HG03565 (cell line): ENCODE data around the gene NYAP2.

Experiments
- ATAC-seq: cut with Tn5 transposase; IDR thresholded peaks from one replicate; pipeline ENCODE4 v1.9.1; 2021; ENCODE audit warnings: mild to moderate bottlenecking, moderate library complexity; ENCODE audit not compliant: unreplicated experiment

NYAP2 gene

DNA sequence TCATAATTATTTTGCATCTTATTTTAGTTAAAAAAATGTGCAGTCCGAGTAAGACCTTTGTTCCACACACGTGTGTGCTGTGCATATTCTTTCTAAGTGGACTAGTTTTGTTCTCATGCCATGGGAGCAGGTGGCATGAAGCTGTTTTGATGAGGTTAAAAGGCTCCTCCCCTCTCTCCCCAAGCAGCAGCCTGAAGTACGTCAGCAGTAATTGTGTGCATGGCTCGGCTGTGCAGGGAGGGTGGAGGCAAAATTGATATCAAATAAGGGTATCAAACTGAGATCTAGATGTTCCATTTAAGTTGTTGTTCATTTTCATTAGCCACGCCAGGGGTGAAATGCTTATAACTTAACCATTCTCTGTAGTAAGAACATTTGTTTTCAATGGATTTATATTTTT, at the start of gene NYAP2:
Gene NYAP2, plus strand, starts transcription at position 207 of the 400 bp plus-strand sequence. CDS start 9,171 bp downstream, outside the sequence.
- no peak for ATAC-seq

GRCh38 chr2:225353579-225354085, 45.9 kb upstream of the NYAP2 start:
- ATAC-seq = no peak

- ATAC-seq = no peak
Measured at GRCh38 chr2:225354281-225354774, 45.2 kb upstream of the NYAP2 start.

GRCh38 chr2:225355788-225356187, 43.7 kb upstream of the NYAP2 start:
- ATAC-seq = no peak

DNA sequence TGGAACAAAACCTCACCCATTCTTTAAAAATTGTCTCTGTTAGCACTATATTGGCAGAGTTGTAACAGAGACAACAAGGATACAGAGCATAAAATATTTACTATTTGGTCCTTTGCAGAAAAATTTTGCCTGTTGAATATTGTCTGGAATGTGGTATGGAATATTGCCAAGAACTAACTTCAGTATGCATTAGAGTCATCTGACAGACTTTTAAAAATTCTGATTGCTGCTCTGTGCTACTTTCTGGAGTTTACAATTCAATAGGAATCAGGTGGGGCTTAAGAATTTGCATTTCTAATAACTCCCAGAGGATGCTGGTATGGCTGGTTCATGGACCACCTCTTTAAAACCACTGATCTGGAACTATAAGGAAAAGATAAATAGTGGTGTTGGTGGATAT, 32.8 kb upstream of the NYAP2 start:
- no peak for ATAC-seq

DNA sequence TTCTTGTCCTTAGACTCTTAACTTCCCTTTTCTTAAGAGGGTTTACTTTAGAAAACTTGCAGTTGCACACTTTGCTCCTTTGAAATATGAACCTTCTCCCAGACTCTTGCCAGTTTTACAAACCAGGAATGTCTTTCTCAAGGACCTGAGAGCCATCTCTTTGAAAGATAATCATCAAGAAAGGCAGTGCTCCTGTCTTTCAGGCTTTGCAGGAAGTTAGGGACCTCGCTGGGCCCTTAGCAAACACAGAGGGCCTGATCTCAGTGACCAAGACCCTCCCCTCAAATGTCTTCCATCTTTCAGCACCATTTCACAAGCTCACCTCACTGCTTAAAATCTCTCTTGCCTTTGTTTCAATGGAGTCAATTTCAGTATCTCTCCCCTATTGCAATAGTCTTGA, 32.0 kb upstream of the NYAP2 start:
- ATAC-seq = no peak

DNA sequence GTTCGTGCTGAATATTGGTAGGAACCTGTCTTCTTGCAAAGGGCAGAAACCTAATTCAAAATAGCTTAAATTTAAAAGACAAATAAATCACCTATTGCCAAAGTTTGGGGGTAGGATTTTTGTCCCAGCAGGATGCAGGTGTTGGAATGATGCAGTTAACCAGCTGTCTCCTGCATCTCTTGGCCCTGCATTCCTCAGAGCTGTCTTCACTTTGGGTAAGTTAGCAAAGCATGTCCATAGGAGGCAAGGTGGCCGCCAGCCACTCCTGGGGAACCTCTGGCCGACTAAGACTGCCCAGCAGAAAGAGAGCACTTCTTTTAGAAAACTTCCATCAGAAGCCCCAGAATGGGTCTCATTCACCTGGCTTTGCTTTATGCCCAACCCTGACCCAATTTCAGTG, 20.5 kb upstream of the NYAP2 start:
- no peak for ATAC-seq

GRCh38 chr2:225379856-225380255, 19.7 kb upstream of the NYAP2 start:
- no peak for ATAC-seq

DNA sequence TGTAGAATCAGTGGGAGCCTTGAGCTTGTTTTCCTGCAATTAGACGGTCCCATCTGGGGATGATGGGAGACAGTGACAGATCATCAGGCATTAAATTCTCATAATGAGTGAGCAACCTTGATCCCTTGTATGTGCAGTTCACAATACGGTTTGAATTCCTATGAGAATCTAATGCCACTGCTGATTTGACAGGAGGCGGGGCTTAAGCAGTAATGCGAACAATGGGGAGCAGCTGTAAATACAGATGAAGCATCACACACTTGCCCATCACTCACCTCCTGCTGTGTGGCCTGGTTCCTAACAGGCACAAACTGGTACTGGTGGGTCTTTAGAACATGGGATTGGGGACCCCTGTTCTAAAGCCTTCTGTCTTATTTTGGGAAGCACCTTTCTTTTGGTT, 17.9 kb upstream of the NYAP2 start:
- ATAC-seq = no peak

DNA sequence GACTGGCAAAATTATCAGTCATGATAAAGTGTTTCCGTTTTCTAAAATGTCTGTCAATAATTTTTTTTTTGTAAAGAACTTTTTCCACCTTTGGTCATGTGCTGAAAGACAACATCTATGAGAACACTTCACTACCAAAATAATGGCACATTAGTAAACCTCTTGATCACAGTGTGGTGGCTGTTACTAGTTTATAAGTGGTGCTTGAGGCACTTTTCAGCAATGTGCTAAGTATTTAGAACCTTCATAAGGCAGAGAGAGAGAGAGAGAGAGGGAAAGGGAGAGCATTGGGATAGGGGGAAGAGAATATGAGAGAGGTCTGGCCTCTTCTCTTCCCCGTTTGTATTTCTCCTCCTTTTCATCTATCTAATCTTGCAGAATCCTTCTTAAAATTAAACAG, 1.1 kb upstream of the NYAP2 start:
- ATAC-seq = no peak

DNA sequence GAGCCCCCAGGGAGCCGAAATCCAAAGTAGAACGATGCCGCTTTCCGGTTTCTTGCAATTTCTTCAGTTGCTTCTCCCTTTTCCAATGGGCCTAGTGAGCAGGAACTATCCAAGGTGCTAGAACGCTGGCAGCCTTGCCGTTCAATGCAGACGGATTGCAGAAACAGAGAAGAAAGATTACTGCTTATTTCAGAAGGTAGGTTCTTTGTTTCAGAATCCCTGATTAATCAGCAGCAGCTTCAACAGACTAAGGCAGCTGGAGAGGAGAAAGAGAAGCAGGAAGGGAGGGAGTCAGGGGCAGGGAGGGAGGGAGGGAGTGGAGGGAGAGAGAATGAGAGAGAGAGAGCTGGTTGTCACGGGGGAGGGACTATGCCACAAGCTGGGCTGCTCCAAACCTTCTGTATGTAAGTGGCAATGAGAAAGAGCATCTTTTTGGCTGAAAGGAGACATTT, 576 bp downstream of the NYAP2 start:
- no peak for ATAC-seq

DNA sequence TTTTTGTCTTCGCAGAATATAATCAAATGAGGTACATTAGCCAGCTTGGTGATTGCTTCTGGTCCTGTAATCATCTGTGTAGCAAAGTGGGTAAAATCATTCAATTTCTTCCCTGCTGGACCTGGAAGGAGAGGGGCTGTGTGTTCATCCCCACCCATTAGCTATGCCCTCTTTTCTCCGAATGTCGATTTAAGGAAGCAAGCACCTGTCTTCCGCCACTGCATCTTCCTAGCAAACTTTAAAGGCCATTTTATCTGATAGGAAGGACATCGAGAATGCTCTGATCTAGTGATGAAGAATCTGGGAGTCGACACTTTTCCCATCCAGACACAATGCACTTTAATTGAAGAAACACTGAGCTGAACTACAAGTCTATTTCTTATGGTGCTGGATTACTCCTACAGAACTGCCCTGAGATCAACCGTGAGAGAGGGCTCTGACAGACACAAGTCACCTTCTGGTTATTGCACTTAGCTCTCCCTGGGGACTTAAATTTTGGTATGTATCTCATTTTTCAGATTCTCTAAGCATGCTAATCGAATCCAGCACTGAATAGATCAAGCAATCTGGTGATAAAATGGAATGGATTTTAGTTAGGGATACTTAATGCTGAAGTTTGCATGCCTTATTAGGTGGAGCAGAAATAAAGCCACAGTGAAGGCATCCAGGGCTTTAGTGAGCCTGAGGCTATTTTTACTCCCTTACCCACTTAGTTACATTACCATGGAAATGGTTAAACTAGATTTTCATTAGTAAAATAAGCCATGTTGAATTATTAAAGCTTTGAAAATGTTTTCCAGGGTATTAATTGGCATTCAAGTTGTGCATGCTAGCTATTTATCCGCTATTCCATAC, 1.3 kb downstream of the NYAP2 start:
- ATAC-seq = no peak

- ATAC-seq = no peak
Measured at GRCh38 chr2:225402210-225402776, 2.8 kb downstream of the NYAP2 start.

DNA sequence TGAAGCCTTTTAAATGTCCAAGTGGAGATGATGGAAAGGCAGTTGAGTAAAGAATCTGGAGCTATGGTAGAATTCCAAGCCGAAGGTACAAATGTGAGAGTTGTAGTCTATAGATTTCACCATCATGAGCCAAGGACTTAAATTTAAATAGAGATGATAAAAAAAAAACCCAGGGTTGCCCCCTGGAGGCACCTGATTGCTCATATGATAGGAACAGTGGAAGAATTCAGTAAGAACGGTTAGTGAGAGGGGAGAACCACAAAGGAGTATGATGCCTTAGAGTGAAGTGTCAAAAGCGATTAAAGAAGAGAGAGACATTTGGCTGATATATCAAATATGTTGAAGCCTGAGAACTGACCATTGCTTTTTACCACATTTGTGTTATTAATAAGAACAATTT, 11.9 kb downstream of the NYAP2 start:
- ATAC-seq = no peak

DNA sequence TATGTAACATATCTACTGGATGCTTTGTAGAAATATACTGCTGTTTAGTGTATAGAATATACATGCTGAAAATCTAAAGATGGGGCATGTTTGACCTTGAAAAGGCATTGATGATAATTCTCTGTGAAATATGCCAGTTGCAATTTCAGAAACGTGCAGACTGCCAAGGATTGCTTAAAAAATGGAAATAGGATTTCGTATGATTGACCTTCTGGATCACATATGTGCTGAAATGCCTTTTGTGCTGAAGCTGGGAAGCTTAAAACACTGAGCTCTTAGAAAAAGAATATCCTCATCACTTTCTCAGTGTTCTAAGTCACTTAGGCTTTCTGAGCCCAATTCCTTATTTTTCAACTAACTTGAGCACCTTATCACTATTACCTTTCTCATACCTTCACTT, 14.3 kb downstream of the NYAP2 start:
- ATAC-seq = no peak

DNA sequence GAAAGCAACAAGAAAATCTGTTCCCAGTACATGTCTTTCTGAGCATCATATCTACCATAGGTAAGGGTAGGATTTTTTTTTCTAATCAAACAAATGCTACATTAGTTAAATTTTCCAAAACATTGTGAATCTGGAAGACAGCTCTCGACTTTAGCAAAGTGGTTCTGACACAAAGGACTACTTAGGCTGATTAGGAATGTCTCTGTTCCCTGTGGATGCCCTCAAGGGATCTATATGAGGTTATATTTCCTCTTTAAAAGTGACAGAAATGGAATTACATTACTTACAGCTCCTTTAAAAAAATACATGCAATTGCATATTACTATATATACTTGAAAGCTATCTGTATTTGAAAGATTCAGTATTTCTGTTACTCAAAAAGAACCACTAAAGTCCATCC, 15.4 kb downstream of the NYAP2 start:
- ATAC-seq = no peak

GRCh38 chr2:225415341-225415740, 15.8 kb downstream of the NYAP2 start:
- no peak for ATAC-seq

- no peak for ATAC-seq
Measured at GRCh38 chr2:225415792-225416191, 16.3 kb downstream of the NYAP2 start.

- ATAC-seq = no peak
Measured at GRCh38 chr2:225416616-225417367, 17.3 kb downstream of the NYAP2 start.

DNA sequence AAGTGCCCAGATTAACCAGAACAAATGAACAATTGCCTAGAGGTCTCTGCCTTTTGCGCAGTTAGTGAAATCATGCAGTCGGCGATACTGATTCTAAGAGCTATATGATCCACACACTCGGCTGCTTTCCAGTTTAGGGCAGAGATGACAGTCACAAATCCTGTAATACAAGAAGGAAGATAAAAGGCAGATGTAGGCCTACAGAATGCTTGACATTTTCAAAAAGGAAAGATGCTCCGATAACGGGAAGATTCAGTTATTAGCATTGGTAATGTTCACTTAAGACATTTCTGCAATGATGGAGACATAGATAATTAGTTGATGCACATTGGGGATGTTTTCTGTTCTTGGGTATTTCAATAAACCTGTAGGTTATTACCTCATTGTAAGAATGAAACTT, 19.5 kb downstream of the NYAP2 start:
- no peak for ATAC-seq

DNA sequence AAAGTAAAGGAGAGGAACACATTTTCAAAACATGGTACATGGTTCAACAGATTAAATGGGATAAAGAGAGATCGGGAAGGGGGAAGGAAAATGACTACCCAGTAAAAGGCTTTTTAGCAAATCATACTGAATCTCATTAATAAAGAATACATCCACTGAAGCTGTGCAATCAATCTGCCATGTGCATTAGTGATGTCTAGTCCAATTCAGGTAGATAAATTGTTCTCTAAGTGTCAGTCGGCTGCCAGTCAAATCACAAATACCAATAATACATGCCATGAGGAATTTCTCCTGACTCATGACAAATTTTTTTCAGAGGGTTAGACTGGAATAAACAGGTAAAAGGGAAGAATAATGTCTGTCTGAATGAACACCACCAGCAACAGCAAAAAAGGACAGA, 22.6 kb downstream of the NYAP2 start:
- ATAC-seq = no peak
